Smooth muscle cell (in vitro differentiated cells): ENCODE measurements around the gene CEP350. TPM values are rescaled to one million over a fixed set of nuclear protein-coding genes. Genes with fewer than 3 reads are reported as not detected.
"Not testable (repeated sequence)": the region's sequence is repeated elsewhere in the genome, so short reads cannot be mapped to it uniquely, and the experiment has no call there.

Experiments
- DNase-seq: peaks from one replicate; lab custom pipeline; 2025; ENCODE audit not compliant: unreplicated experiment; lab: John Stamatoyannopoulos, UW
- H2AFZ ChIP-seq: fragments of 200-600 bp; sonication (generic); 2 replicates; pipeline ENCODE4 v1.6.0; 2016; ENCODE audit warnings: antibody characterized with exemption, low read depth, mild to moderate bottlenecking
- H3F3A ChIP-seq: fragments of 200-600 bp; sonication (generic); 2 replicates; pipeline ENCODE4 v1.6.0; 2017; ENCODE audit warnings: antibody characterized with exemption, low read depth
- H3K27ac ChIP-seq: fragments of 200-600 bp; sonication (generic); 2 replicates; pipeline ENCODE4 v1.5.1; 2016; ENCODE audit warnings: low read depth, mild to moderate bottlenecking
- H3K27me3 ChIP-seq: fragments of 200-600 bp; sonication (generic); 2 replicates; pipeline ENCODE4 v1.6.1; 2016; ENCODE audit warnings: low read depth, mild to moderate bottlenecking
- H3K36me3 ChIP-seq: fragments of 200-600 bp; sonication (generic); 2 replicates; pipeline ENCODE4 v1.5.1; 2016; ENCODE audit warnings: low read depth
- H3K4me1 ChIP-seq: fragments of 200-600 bp; sonication (generic); 2 replicates; pipeline ENCODE4 v1.5.1; 2016; ENCODE audit warnings: low read depth
- H3K4me2 ChIP-seq: fragments of 200-600 bp; sonication (generic); 2 replicates; pipeline ENCODE4 v1.6.0; 2016; ENCODE audit warnings: mild to moderate bottlenecking
- H3K4me3 ChIP-seq: fragments of 200-600 bp; sonication (generic); 2 replicates; pipeline ENCODE4 v1.5.1; 2016; ENCODE audit warnings: mild to moderate bottlenecking
- H3K79me2 ChIP-seq: fragments of 200-600 bp; sonication (generic); 2 replicates; pipeline ENCODE4 v1.6.0; 2016; ENCODE audit warnings: low read depth, mild to moderate bottlenecking
- H3K9ac ChIP-seq: fragments of 200-600 bp; sonication (generic); 2 replicates; pipeline ENCODE4 v1.6.0; 2016; ENCODE audit warnings: low read depth
- H3K9me3 ChIP-seq: fragments of 200-600 bp; sonication (generic); replicated peaks from 2 replicates; pipeline ENCODE4 v1.5.1; 2016; ENCODE audit warnings: low read depth
- H4K20me1 ChIP-seq: fragments of 200-600 bp; sonication (generic); 2 replicates; pipeline ENCODE4 v1.6.0; 2016; ENCODE audit warnings: low read depth
- WGBS: methylation state at CpG from one replicate; pipeline ENCODE4 v1.1.7; 2016; ENCODE audit warnings: low lambda C conversion rate; 5-methylcytosine and 5-hydroxymethylcytosine counted together
- polyA plus RNA-seq: library from polyadenylated mRNA; unstranded; fragments of >200 nt; fragmentation: Nextera tagmentation; extraction: Ambion mirVana; gene quantifications from 2 replicates; pipeline ENCODE4 v1.2.1, GENCODE V29; 2016
- total RNA-seq: library from RNA; depleted of rRNA; stranded (reverse); fragments of >200 nt; gene quantifications from 2 replicates; pipeline ENCODE4 v1.2.3, GENCODE V29; 2014
- TF ChIP-seq, protein P1 (sequence below): fragments of 200-600 bp; sonication (generic); IDR thresholded peaks from 2 replicates; pipeline ENCODE4 v1.5.1; 2017; ENCODE audit warnings: borderline replicate concordance, mild to moderate bottlenecking, antibody characterized with exemption; ENCODE audit not compliant: insufficient read depth, poor library complexity, severe bottlenecking

CEP350 gene
- total and polyA plus RNA-seq, 2 experiments from 2014 or later = 17.0 to 35.9 TPM

DNA sequence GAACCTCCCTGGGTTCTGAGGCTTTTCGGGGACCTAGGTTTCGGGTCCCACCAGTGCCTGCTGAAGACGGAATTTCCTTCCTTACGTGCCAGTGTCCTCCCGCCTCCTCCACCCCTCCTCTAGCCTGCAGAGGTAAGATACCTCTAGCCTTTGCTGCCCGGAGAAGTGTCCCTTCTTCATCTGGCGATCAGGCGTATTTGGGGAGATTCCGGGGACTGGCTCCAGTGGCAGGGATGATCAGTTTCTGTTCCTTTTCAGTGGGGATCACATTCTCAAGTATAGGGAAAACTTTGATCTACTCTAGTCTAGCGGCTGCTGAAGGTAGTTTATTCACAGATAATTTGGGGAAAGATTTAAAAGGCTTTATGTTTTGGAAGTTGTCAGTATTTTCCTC is 674 bp downstream of the CEP350 start:
- Histone ChIP-seq H4K20me1 (peaks cover 47% of the 10 kb centered on the region), H3K4me2 (peak overlapping the region; percentile 94), H2AFZ (peak overlapping the region; percentile 82), H3K27me3 (no peaks in the 10 kb centered on the region), H3K79me2 (peaks cover 56% of the 10 kb centered on the region), H3K9ac (peak overlapping the region; percentile 93), H3K9me3 (no peaks in the 10 kb centered on the region), H3K36me3 (no peaks in the 10 kb centered on the region), H3K27ac (peak overlapping the region; percentile 74), H3F3A (peaks cover 8% of the 10 kb centered on the region), H3K4me1 (peaks cover 22% of the 10 kb centered on the region), H3K4me3 (peak overlapping the region; percentile 82)
- WGBS = 1% methylated on average over 10 of the region's 10 CpGs
- no peak for DNase-seq
- TF ChIP-seq, protein P1, sequence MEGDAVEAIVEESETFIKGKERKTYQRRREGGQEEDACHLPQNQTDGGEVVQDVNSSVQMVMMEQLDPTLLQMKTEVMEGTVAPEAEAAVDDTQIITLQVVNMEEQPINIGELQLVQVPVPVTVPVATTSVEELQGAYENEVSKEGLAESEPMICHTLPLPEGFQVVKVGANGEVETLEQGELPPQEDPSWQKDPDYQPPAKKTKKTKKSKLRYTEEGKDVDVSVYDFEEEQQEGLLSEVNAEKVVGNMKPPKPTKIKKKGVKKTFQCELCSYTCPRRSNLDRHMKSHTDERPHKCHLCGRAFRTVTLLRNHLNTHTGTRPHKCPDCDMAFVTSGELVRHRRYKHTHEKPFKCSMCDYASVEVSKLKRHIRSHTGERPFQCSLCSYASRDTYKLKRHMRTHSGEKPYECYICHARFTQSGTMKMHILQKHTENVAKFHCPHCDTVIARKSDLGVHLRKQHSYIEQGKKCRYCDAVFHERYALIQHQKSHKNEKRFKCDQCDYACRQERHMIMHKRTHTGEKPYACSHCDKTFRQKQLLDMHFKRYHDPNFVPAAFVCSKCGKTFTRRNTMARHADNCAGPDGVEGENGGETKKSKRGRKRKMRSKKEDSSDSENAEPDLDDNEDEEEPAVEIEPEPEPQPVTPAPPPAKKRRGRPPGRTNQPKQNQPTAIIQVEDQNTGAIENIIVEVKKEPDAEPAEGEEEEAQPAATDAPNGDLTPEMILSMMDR = no peak

DNA sequence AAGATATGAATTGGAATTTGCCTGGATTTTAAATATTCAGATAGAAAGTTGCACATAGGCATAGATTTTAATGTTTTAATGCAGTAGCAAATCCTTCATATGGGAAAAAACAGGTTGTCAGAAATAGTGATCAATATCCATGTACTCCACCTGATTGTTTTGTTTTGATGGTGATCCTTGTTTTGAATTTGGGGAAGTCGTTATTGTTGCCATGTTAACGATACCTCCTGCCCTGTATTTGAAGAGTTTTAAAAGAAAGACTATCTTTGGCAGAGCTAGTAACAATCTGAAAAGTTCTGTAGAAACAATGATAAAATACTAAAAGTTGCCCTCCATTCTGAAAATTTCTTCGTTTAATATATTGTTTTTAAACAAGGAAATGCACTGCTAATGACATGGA is 1.1 kb downstream of the CEP350 start:
- Histone ChIP-seq H3K4me2 (peak overlapping the region; percentile 94), H3K27me3 (no peaks in the 10 kb centered on the region), H3K4me3 (peak overlapping the region; percentile 82), H3K9me3 (no peaks in the 10 kb centered on the region), H3K79me2 (peaks cover 61% of the 10 kb centered on the region), H2AFZ (no peak overlapping the region), H3K27ac (peak overlapping the region; percentile 74), H3K4me1 (peaks cover 22% of the 10 kb centered on the region), H4K20me1 (peaks cover 49% of the 10 kb centered on the region), H3K9ac (peak overlapping the region; percentile 93), H3F3A (peaks cover 8% of the 10 kb centered on the region), H3K36me3 (no peaks in the 10 kb centered on the region)
- TF ChIP-seq, protein P1 = no peak
- no peak for DNase-seq
- WGBS = 6% methylated on average over 3 of the region's 3 CpGs

GRCh38 chr1:179958359-179958758 is 3.7 kb downstream of the CEP350 start:
- H3K36me3 ChIP-seq = no peaks in the 10 kb centered on the region
- H3K27me3 ChIP-seq = no peaks in the 10 kb centered on the region
- peaks cover 73% of the 10 kb centered on the region for H4K20me1 ChIP-seq
- TF ChIP-seq, protein P1 = no peak
- DNase-seq = no peak
- H3K4me1 ChIP-seq = peaks cover 22% of the 10 kb centered on the region
- H2AFZ ChIP-seq = no peak overlapping the region
- H3K9me3 ChIP-seq = no peaks in the 10 kb centered on the region
- no peak overlapping the region for H3K4me2 ChIP-seq
- H3K27ac ChIP-seq = no peak overlapping the region
- WGBS = 97% methylated on average over 3 of the region's 3 CpGs
- peaks cover 87% of the 10 kb centered on the region for H3K79me2 ChIP-seq
- H3K9ac ChIP-seq = no peak overlapping the region
- no peak overlapping the region for H3K4me3 ChIP-seq
- H3F3A ChIP-seq = peaks cover 8% of the 10 kb centered on the region

GRCh38 chr1:179962168-179962567 is 7.6 kb downstream of the CEP350 start:
- H4K20me1 ChIP-seq = peaks cover 87% of the 10 kb centered on the region
- 95% methylated on average over 8 of the region's 8 CpGs for WGBS

More at GRCh38 chr1:179962168-179962567, 7.6 kb downstream of the CEP350 start:
- not testable (repeated sequence) for H3K4me3 ChIP-seq, H2AFZ ChIP-seq, DNase-seq, H3K27ac ChIP-seq, H3F3A ChIP-seq, H3K36me3 ChIP-seq, H3K9ac ChIP-seq, H3K4me2 ChIP-seq, H3K4me1 ChIP-seq, H3K9me3 ChIP-seq, H3K27me3 ChIP-seq
- peaks cover 100% of the 10 kb centered on the region for H3K79me2 ChIP-seq
